ENCODE results near the gene PIAS1.

GRCh38 chr15:68203486-68203885 is 149.4 kb downstream of the PIAS1 start:
- TF ChIP-seq CTCF (IDR thresholded peaks at IDR 0.05; ENCODE audit: low read depth, low read length) (no peak), EZH2phosphoT487 (IDR thresholded peaks at IDR 0.05; ENCODE audit: low read depth) (no peak)
